Subcutaneous adipose tissue (tissue), 4 donors: ENCODE measurements around the gene OBP2A. TPM values are rescaled to one million over a fixed set of nuclear protein-coding genes. Genes with fewer than 3 reads are reported as not detected.

Experiments used
- CTCF ChIP-seq: fragments of 450-650 bp; IDR thresholded peaks from one replicate; pipeline ENCODE4 v1.5.1; 2016; ENCODE audit warnings: low read depth, mild to moderate bottlenecking, control low read depth, antibody characterized with exemption, moderate library complexity
- total RNA-seq, 4 donors: library from RNA; depleted of rRNA; stranded (reverse); fragments of >200 nt; gene quantifications; one replicate each; pipeline ENCODE4 v1.1.0, GENCODE V29; 2016

OBP2A gene
- total RNA-seq, 4 donors from 2014 or later: not detected

- TF ChIP-seq CTCF: no peak
Observed at GRCh38 chr9:135502168-135502872, 43.6 kb upstream of the OBP2A start.

GRCh38 chr9:135502873-135503321, 43.0 kb upstream of the OBP2A start:
- TF ChIP-seq CTCF: no peak

GRCh38 chr9:135503371-135504261, 42.3 kb upstream of the OBP2A start:
- TF ChIP-seq CTCF: no peak

- TF ChIP-seq CTCF: no peak
Observed at GRCh38 chr9:135504262-135505243, 41.4 kb upstream of the OBP2A start.

GRCh38 chr9:135505406-135506187, 40.3 kb upstream of the OBP2A start:
- no peak for TF ChIP-seq CTCF

GRCh38 chr9:135506327-135507103, 39.4 kb upstream of the OBP2A start:
- no peak for TF ChIP-seq CTCF
